GM18508 (cell line): ENCODE data around the gene PYGL.
"Not testable (repeated sequence)": the region's sequence is repeated elsewhere in the genome, so short reads cannot be mapped to it uniquely, and the experiment has no call there.

Experiments used
- ATAC-seq: cut with Tn5 transposase; IDR thresholded peaks from one replicate; pipeline ENCODE4 v1.9.1; 2021; ENCODE audit warnings: moderate number of reproducible peaks; ENCODE audit not compliant: insufficient read depth, unreplicated experiment

PYGL gene

DNA sequence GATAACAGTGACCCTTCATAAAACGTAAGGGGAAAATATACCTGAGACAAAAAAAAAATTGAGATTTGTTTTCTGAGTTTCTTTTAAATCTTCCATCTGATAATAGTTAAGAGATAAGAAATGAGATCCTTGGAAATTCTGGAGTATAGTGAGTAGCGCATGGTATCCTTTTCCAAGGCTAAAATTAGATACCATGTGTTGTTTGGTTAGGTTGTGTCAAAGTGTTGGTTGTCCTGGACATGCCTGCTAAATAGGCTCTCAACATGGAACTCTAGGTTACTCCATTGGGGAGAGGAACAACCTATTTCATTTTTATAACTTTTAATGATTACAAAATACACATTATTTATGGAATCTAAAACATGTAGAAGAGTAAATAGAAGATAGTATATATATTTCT lies 14.8 kb downstream of the PYGL start:
- no peak for ATAC-seq

DNA sequence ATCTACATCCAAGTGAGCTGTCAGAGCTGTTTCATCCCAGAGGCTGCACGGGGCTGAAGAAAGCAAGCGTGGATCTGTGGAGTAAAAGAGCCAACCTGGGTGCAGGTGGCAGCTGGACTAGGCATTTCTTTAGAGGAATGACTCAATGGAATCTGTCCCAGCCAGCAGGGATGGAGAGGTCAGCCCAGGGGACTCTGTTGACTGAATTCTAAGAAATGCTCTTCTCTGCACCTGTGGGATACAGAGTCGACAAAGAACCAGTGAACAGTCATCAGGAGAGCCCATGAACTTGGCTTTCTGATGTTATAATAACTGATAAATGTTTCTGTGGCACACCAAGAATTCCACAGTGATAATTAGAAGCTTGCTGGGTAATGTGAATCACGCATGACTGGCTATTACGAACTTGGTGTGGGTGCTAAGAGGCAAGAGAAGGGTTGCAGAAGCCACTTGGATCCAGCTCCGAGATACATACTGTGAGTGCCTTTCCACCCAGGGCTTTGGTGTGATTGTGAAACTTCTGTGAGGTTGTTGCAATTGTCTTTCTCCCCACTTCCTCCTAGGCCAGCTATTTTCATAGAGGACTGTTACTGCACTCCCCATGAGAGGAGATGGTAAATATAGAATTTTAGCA lies 16.2 kb downstream of the PYGL start:
- ATAC-seq: no peak

DNA sequence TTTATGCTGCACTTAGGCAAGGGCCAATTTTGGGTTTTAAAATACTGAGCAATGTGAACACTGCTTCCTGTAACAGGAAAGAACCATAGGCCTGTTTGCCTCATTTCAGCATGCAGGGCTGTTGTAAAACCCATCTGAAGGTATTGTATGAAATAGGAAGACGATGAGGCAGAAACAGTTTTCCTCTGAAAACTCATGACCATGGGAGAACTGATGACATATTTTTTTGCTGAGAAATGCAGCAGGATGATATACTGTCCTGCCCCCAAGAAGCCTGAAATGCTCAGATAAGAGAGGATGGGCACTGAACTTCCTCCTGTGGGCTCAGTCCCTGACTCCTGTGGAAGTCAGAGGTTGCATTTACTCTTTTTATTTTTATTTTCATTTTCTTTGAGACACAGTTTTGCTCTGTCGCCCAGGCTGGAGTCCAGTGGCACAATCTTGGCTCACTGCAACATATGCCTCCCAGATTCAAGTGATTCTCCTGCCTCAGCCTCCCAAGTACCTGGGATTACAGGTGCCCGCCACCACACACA lies 17.4 kb downstream of the PYGL start:
- ATAC-seq: no peak

- no peak for ATAC-seq
Observed at GRCh38 chr14:50924843-50925242, 19.4 kb downstream of the PYGL start.

DNA sequence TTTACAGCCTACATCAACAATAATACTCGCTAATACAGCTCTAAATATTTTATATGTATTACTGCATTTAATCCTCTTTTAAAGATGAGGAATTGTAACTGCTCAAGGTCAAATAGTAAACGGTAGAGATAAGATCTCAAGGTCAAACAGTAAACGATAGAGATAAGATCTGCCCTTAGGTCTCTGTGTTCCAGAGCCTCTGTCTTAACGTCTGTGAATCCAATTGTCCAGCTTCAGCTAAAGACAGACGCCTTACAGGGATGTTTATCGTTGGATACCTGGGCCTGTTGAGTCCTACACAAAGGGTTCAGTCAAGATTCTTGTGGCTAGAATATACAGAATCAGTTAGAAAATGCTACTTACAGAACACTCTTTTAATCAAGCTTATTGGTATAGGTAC lies 20.0 kb downstream of the PYGL start:
- no peak for ATAC-seq

GRCh38 chr14:50922803-50923202 lies 21.5 kb downstream of the PYGL start:
- no peak for ATAC-seq

GRCh38 chr14:50920482-50921230 lies 23.6 kb downstream of the PYGL start:
- ATAC-seq: no peak

DNA sequence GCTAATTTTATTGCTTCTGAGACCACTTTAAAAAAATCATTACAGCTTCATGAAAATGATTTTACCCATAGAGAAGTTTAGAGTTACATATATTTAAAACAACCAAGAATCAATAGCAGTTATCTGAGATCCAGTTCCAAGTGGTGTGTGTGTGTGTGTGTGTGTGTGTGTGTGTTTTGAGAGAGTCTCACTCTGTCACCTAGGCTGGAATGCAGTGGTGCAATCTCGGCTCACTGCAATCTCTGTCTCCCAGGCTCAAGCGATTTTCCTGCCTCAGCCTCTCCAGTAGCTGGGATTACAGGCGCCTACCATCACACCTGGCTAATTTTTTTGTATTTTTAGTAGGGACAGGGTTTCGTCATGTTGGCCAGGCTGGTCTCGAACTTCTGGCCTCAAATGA lies 24.8 kb downstream of the PYGL start:
- not testable (repeated sequence) for ATAC-seq

- ATAC-seq: no peak
Observed at GRCh38 chr14:50917449-50917848, 26.8 kb downstream of the PYGL start.

DNA sequence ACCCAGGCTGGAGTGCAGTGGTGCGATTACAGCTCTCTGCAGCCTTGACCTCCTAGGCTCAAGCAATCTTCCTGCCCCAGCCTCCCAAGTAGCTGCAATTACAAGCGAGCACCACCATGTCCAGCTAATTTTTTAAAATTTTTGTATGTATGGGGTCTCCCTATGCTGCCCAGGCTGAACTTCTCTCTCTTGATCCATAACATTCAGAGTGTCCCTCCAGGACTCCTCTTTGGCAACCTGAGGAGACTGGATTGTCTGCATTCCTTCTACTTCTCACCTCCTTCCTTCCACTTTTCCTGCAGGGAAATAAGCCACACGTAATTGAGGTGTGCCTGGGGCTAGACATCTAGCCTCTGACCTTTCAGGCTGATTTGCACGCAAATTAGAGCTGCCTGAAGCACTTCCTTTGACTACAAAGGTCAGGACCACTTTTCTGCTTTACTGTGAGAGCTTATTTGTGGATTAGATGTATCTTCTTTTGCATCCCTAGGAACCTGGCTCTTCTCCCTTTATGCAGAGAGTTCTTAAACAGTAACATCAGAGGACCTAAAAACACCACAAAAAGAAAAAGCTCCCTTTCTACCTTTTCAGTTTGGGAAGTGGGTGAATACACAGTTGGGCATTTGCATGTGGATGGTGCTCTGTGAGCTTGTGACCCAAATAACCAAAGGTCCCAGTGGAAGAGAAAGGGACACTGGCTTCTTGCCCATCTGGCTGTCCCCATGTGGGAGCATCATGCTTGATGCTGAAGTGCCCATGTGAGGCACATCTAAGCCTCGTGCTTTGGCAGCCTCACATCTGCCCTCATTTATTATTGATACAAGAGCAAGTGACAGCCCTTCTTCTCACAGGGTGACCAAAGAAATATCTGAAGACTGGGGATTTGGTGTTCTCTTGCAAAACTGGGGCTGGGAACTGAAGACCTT lies 33.5 kb downstream of the PYGL start:
- no peak for ATAC-seq

DNA sequence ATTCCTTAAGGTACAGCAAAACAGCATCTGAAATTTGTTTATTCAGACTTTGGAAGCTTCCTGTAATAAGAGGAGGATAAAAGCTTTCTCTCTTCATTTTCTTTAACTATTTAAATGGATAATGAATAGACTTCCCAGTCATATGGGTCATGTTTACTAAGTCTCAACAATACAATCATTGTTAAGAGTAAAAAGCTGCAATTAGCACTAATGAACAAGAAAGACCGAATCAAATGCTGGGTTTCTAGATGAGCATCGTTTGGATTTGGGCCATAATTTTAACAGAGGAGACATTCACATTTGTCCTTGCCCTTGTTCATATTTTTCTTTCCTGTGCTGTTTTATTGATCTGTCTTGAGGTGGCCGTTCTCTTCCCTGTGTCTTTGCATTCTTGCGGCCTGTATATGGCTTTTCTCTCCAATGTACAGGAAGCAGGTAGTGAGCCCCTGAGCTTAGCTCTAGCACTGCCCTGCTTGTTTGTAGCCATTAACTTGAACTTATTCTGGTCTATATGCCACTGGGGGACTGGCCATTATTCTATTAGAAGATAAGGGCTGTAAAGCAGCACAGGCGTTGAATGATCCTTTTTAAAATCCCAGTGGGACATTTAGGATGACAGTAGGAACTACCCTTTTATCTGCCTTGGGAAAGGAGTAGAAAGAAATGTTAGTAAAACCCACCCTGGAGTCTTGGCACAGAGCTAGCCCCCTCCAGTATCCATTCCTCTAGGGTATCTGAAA lies 37.8 kb downstream of the PYGL start:
- no peak for ATAC-seq

- ATAC-seq: no peak
Observed at GRCh38 chr14:50904719-50905118, 39.6 kb downstream of the PYGL start.

DNA sequence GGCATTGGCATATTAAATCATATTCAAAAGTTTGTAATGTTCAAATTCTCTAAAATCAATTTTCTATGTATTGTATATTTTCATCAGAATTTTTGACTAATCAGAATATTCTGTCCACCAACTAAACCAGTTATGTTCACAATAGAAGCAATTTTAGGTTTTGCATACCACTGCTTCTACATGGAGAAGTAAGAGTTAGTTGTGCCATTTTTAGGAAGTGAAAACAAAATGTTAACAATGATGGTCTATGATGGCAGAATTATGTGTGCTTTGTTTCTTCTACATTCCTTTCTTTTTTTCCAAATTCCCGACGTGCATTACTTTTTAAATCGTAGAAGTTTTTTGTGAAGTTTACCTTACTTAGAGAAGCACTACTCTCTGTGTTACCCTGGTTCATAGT lies 42.9 kb downstream of the PYGL start:
- no peak for ATAC-seq

DNA sequence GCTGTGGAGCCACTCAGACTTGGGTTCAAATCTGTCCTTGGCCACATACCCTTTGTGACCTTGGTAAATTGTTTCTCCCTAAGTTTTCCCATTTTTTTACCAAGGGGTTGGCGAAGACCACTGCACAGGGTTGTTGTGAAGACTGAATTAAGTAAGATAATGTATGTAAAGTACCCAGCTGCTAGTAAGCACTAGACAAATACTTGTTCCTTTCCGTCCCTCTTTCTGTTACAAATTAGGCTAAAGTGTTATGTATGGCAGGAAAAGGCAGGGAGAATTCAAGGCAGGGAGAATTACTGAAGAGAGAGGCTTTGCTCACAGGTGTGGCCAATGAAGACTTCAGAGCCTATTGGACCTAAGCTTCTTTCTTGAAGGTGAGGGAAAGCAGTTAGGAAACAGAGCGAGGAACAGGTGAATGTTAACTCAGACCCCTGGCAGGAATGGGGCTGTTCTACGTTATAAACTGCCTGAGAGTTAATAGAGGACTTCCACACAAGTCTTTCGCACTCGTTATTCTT lies 46.6 kb downstream of the PYGL start:
- no peak for ATAC-seq

DNA sequence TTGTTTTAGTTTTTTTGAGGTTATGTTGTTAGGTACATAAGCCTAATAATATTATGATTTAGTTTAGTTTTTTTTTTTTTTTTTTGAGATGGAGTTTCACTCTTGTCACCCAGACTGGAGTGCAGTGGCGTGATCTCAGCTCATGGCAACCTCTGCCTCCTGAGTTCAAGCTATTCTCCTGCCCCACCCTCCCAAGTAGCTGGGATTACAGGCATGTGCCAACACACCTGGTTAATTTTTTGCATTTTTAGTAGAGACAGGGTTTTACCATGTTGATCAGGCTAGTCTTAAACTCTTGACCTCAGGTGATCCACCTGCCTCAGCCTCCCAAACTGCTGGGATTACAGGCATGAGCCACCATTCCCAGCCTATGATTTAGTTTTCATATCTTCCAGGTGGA lies 47.3 kb downstream of the PYGL start:
- not testable (repeated sequence) for ATAC-seq

DNA sequence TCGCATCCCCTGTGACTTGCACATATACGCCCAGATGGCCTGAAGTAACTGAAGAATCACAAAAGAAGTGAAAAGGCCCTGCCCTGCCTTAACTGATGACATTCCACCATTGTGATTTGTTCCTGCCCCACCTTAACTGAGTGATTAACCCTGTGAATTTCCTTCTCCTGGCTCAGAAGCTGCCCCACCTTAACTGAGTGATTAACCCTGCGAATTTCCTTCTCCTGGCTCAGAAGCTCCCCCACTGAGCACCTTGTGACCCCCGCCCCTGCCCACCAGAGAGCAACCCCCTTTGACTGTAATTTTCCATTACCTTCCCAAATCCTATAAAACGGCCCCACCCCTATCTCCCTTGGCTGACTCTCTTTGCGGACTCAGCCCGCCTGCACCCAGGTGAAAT lies 47.9 kb downstream of the PYGL start:
- ATAC-seq: not testable (repeated sequence)

- ATAC-seq: no peak
Observed at GRCh38 chr14:50892255-50892654, 52.0 kb downstream of the PYGL start.

- no peak for ATAC-seq
Observed at GRCh38 chr14:50887476-50887875, 56.8 kb downstream of the PYGL start.

- ATAC-seq: no peak
Observed at GRCh38 chr14:50883827-50884197, 60.5 kb downstream of the PYGL start.
